Activated T-helper 1 cell treated with anti-CD3 and anti-CD28 coated beads, Interleukin-12 subunit alpha, Interleukin-12 subunit beta, Interleukin-2, Interleukin-4 antibody, amounts not matched to agents 30 ng/mL and 10 ng/mL and 1 ng/mL, durations not matched to agents 14 hours and 24 hours and 36 hours (primary cell): ENCODE data around the gene TSPAN9. TPM values are rescaled to one million over a fixed set of nuclear protein-coding genes. Genes with fewer than 3 reads are reported as not detected.
A peak's percentile ranks its signal among the peaks of the same experiment; 100 is the strongest.

Experiments
- DNase-seq: peaks from one replicate; pipeline ENCODE4 v3.0.0; 2021; ENCODE audit warnings: low spot score
- H3K27ac Mint-ChIP-seq: one replicate; pipeline ENCODE4 v1.8.0; 2021; ENCODE audit warnings: mild to moderate bottlenecking, mixed read lengths
- H3K27me3 Mint-ChIP-seq: one replicate; pipeline ENCODE4 v1.8.0; 2022; ENCODE audit warnings: mild to moderate bottlenecking, moderate library complexity, mixed read lengths; ENCODE audit not compliant: insufficient read depth
- H3K36me3 Mint-ChIP-seq: one replicate; pipeline ENCODE4 v1.8.0; 2021; ENCODE audit warnings: low read depth, mixed read lengths
- H3K4me1 Mint-ChIP-seq: one replicate; pipeline ENCODE4 v1.8.0; 2021; ENCODE audit warnings: low read depth, mixed read lengths
- H3K4me3 Mint-ChIP-seq: one replicate; pipeline ENCODE4 v1.8.0; 2021; ENCODE audit warnings: mild to moderate bottlenecking, moderate library complexity, mixed read lengths
- H3K9me3 Mint-ChIP-seq: one replicate; pipeline ENCODE4 v1.8.0; 2021; ENCODE audit warnings: mixed read lengths
- intact Hi-C: fragments of 100-400 bp; cut with micrococcal nuclease; formaldehyde crosslinking; loops from one replicate; pipeline ENCODE4 v1.15.1; 2024
- total RNA-seq: library from RNA; stranded (reverse); gene quantifications from 2 replicates; pipeline ENCODE4 v1.2.3, GENCODE V29; 2022

The TSPAN9 gene
- total RNA-seq, 1 donor from 2014 or later = 0.44 TPM

DNA sequence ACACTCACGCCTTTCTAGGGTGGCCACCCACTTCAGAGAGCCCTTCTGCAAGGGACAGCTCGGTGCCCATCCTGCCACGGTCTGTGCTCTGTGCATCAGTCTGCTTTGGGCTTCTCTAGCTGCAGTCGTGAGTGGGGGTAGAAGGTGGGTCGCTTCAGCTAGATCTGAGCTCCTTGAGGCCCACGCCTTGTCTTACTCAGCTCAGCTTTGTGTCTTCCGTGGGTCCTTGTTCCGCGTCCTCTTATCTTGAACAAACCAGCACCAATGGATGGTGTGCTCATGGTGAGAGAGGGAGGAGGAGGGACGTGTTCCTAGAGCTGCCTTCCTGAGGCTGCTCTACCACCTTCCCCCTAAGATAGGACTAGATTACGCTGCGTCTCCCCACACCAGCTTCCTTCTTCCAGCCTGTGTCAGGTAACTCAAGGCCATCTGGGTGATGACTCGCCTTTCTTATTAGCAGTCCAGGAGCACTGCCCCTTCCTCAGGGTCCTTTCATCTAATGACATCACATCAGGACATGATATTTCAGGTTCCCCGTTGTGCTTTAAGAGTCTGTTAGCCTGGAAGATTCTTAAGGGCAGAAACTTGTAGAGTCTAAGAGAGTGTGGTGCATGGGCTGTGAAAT, 118.8 kb downstream of the TSPAN9 start:
- no peaks in the 10 kb centered on the region for H3K9me3 Mint-ChIP-seq
- H3K36me3 Mint-ChIP-seq = no peaks in the 10 kb centered on the region
- H3K27ac Mint-ChIP-seq = no peak overlapping the region
- no peaks in the 10 kb centered on the region for H3K4me1 Mint-ChIP-seq
- DNase-seq = no peak
- intact Hi-C loops = no loop called here
- no peak overlapping the region for H3K4me3 Mint-ChIP-seq
- peaks cover 19% of the 10 kb centered on the region for H3K27me3 Mint-ChIP-seq

DNA sequence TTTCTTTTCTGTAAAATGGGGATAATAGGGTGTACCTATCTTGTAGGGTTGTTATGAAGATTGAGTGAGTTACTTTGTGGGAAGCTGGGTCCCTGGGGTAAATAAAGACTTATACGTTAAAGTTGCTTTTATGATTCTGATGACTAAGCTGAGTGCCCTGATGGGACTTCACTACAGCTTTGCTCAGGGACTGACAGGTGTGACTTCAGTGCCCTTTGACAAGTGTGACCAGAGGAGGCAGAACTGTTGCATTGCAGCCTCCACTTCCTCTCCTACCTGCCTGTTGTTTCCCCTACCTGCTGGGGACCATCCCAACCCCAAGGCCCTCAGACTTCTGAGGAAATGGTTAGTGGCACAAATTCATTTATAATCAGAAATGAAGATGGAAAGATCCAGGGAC, 119.3 kb downstream of the TSPAN9 start:
- Mint-ChIP-seq H3K27ac (no peak overlapping the region), H3K36me3 (no peaks in the 10 kb centered on the region), H3K27me3 (peaks cover 24% of the 10 kb centered on the region), H3K4me1 (no peaks in the 10 kb centered on the region), H3K9me3 (no peaks in the 10 kb centered on the region), H3K4me3 (no peak overlapping the region)
- no peak for DNase-seq
- intact Hi-C loops = no loop called here

- no peaks in the 10 kb centered on the region for H3K36me3 Mint-ChIP-seq
- no peaks in the 10 kb centered on the region for H3K4me1 Mint-ChIP-seq
- H3K27me3 Mint-ChIP-seq = peaks cover 31% of the 10 kb centered on the region
- no peak overlapping the region for H3K27ac Mint-ChIP-seq
- no peaks in the 10 kb centered on the region for H3K9me3 Mint-ChIP-seq
- H3K4me3 Mint-ChIP-seq = no peak overlapping the region
- DNase-seq = no peak
- intact Hi-C loops = no loop called here
Measured at GRCh38 chr12:3197131-3197818, 120.1 kb downstream of the TSPAN9 start.

DNA sequence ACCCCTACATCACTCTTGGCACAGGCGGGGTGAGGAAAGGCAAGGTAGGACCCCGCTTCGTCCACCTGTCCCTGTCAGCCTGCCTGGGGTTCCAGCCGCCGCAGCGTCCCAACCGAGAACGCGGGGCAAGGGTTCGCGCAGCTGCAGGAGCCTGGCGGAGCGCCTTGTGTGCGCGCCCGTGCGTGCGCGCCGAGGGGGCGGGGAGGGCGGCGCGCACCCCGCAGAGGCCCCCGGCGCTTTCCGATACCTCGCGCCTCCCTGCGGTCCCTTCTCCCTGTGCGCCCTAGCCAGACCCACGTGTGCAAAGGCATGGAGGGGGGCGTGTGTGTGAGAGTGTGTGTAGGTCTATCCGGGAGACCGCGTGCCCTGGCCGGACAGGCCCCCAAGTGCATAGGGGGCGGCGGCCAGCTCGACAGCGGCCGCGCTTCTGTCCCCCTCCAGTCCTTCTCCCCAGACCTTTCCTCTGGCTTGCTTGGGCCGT, 122.4 kb downstream of the TSPAN9 start:
- Mint-ChIP-seq H3K9me3 (no peaks in the 10 kb centered on the region), H3K27me3 (peaks cover 39% of the 10 kb centered on the region), H3K27ac (no peak overlapping the region), H3K36me3 (no peaks in the 10 kb centered on the region), H3K4me1 (no peaks in the 10 kb centered on the region), H3K4me3 (no peak overlapping the region)
- DNase-seq = no peak
- intact Hi-C loops = no loop called here

GRCh38 chr12:3200032-3200617, 122.9 kb downstream of the TSPAN9 start:
- no peak overlapping the region for H3K27ac Mint-ChIP-seq
- H3K36me3 Mint-ChIP-seq = no peaks in the 10 kb centered on the region
- peaks cover 38% of the 10 kb centered on the region for H3K27me3 Mint-ChIP-seq
- no peak overlapping the region for H3K4me3 Mint-ChIP-seq
- no peaks in the 10 kb centered on the region for H3K4me1 Mint-ChIP-seq
- intact Hi-C loops = no loop called here
- DNase-seq = no peak
- no peaks in the 10 kb centered on the region for H3K9me3 Mint-ChIP-seq

DNA sequence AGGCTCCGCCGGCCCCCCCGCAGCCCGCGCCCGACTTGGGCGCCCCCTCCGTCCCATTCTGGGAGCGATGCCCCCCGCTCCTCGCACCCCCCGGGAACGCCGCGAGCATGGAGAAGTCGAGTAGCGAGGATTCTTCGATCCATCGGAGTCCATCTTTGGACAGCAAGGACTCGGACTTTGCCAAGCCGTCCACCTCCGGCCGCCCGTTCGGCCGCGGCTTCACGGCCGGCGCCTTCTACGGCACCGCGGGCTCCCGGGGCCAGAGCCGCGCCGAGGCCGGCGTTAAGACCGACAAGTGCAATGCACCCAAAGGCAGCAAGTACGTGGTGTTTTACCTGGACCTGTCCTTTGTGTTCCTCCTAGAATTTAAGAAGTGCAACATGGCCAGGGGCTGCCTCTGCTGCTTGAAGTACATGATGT, 123.6 kb downstream of the TSPAN9 start:
- no peaks in the 10 kb centered on the region for H3K36me3 Mint-ChIP-seq
- no peak for DNase-seq
- intact Hi-C loops = no loop called here
- H3K9me3 Mint-ChIP-seq = no peaks in the 10 kb centered on the region
- no peaks in the 10 kb centered on the region for H3K4me1 Mint-ChIP-seq
- H3K27me3 Mint-ChIP-seq = peaks cover 38% of the 10 kb centered on the region
- no peak overlapping the region for H3K27ac Mint-ChIP-seq
- H3K4me3 Mint-ChIP-seq = no peak overlapping the region

DNA sequence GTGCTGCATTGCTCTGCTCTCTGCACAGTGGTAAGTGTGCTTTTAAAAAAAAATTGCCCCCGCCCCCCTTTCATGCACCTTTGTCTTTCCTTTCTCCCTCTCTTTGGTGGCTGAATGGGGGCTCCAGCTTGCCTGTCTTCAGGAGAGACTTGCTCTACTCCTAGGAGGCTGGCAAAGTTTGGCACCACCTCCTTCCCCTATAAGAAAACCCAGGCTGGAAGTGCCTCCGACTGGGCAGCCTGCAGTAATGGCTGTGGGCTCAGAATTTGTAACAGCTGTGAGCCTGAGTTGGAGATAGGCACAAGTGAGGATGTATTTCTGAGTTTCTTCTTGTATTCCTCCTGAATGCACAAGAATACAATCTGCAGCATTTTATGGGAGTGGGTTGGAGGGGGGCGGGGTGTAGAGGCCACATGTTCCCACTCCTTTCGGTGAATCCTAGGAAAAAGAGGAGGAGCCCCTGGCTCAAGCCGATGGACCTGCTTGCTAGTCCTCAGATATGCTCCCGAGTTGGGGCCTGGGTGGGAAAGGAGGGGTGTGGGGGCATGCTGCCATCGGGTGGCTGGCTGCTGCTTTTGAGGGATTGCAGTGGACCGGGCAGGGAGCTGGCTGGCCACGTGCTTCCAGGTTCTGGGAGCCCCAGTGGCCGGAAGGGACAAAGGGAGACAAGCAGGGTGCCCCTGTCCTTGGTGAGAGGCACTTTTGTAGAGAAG, 124.3 kb downstream of the TSPAN9 start:
- no peaks in the 10 kb centered on the region for H3K36me3 Mint-ChIP-seq
- H3K9me3 Mint-ChIP-seq = no peaks in the 10 kb centered on the region
- peaks cover 38% of the 10 kb centered on the region for H3K27me3 Mint-ChIP-seq
- DNase-seq = no peak
- intact Hi-C loops = no loop called here
- H3K4me1 Mint-ChIP-seq = no peaks in the 10 kb centered on the region
- H3K27ac Mint-ChIP-seq = no peak overlapping the region
- no peak overlapping the region for H3K4me3 Mint-ChIP-seq

DNA sequence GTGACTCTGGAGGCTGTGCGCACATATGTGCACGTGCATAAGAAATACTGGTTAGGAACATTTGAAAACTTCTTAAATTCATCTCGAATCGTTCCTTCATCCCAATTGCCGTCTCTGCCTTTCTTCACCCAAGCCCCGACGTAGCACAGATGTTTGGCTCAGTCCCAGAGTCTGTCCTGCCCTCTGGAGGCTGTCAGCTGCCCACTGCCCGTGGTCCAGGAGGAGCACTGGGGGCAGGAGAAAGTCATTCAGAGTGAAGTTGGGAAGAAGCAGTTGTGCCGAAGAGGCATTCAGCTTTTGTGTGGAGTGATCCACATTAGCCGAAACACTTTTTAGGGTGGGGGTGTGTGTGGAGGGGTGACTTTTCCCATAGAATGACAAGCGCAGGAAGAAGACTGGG, 124.9 kb downstream of the TSPAN9 start:
- H3K4me3 Mint-ChIP-seq = no peak overlapping the region
- intact Hi-C loops = no loop called here
- H3K27me3 Mint-ChIP-seq = peaks cover 35% of the 10 kb centered on the region
- no peak for DNase-seq
- H3K27ac Mint-ChIP-seq = no peak overlapping the region
- no peaks in the 10 kb centered on the region for H3K36me3 Mint-ChIP-seq
- H3K4me1 Mint-ChIP-seq = no peaks in the 10 kb centered on the region
- no peaks in the 10 kb centered on the region for H3K9me3 Mint-ChIP-seq

DNA sequence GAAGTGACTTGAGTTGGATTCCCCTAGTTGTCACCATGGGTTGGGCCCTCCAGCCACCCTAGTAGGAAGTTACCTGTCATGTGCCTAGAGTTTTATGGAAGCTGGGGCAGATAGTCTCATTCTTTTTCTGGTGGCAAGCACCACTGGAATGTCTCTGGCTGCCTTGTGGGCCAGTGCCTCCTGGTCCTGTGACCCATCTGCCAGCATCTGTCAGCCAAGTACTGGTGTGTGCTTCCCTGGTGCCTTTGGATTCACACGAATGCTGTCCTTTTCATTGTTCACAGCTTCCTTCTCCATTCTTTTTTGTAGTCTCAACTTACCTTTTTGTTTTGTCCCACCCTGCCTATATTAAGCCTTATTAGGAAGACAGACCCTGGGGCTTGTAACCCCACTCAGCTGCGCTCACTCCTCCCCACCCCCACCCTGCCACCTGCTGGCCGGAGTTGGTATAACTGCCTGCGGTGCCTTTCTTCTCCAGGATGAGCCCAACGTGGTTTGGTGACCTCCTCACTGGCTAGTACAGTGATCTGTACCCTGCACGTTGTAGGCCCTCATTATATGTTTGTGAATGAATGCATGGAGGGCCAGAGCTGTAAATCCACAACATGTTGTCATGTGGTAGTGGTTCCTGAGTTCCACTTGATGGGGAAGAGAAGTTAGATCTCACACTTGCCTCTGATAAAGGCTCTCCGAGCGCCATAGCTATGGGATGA, 125.7 kb downstream of the TSPAN9 start:
- intact Hi-C loops = loop anchor here (1.0 kb wide), 2 partner anchors 68 to 130 kb away; no protein-coding TSS in a partner anchor
- H3K4me3 Mint-ChIP-seq = no peak overlapping the region

DNA sequence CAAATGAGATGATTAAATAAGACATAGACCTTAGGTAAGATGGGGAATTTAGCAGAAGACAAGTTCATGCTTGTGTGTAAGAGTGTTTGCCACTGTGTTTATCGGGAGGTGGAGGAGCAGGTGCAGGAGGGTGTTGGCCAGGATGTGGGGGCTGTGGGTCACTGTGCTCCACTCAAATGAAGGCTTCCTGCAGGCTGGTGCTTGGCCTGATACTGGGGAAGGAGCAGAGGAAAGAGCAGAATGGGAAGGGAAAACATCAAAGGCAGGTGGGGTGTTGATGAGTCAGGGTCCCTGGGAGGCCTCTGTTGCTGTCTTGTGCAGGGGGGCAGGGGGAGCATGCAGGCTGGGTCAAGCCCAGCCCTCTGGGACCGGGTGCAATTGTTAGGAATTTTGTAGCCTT, 126.5 kb downstream of the TSPAN9 start:
- H3K27me3 Mint-ChIP-seq = peaks cover 31% of the 10 kb centered on the region
- H3K27ac Mint-ChIP-seq = no peak overlapping the region
- H3K4me3 Mint-ChIP-seq = no peak overlapping the region
- no peak for DNase-seq
- H3K9me3 Mint-ChIP-seq = no peaks in the 10 kb centered on the region
- no peaks in the 10 kb centered on the region for H3K4me1 Mint-ChIP-seq
- no peaks in the 10 kb centered on the region for H3K36me3 Mint-ChIP-seq
- intact Hi-C loops = loop anchor here (1.0 kb wide), 2 partner anchors 68 to 130 kb away; no protein-coding TSS in a partner anchor

More for the DNA sequence above, 125.7 kb downstream of the TSPAN9 start:
- no peaks in the 10 kb centered on the region for H3K4me1 Mint-ChIP-seq
- H3K36me3 Mint-ChIP-seq = no peaks in the 10 kb centered on the region
- H3K9me3 Mint-ChIP-seq = no peaks in the 10 kb centered on the region
- H3K27me3 Mint-ChIP-seq = peaks cover 31% of the 10 kb centered on the region
- DNase-seq = peak; percentile 11
- H3K27ac Mint-ChIP-seq = no peak overlapping the region

- H3K4me1 Mint-ChIP-seq = no peaks in the 10 kb centered on the region
- no peak overlapping the region for H3K4me3 Mint-ChIP-seq
Measured at GRCh38 chr12:3204143-3204542, 127.0 kb downstream of the TSPAN9 start.

GRCh38 chr12:3204730-3205531, 127.8 kb downstream of the TSPAN9 start:
- no peak for DNase-seq
- Mint-ChIP-seq H3K27ac (no peak overlapping the region), H3K4me3 (no peak overlapping the region), H3K4me1 (no peaks in the 10 kb centered on the region), H3K9me3 (no peaks in the 10 kb centered on the region), H3K27me3 (peaks cover 23% of the 10 kb centered on the region), H3K36me3 (no peaks in the 10 kb centered on the region)
- intact Hi-C loops = no loop called here

More at GRCh38 chr12:3204143-3204542, 127.0 kb downstream of the TSPAN9 start:
- Mint-ChIP-seq H3K27ac (no peak overlapping the region), H3K27me3 (peaks cover 28% of the 10 kb centered on the region), H3K9me3 (no peaks in the 10 kb centered on the region), H3K36me3 (no peaks in the 10 kb centered on the region)
- DNase-seq = no peak
- intact Hi-C loops = no loop called here
